Measurements from ENCODE around the gene ITPK1.
"Not testable (repeated sequence)": the region's sequence is repeated elsewhere in the genome, so short reads cannot be mapped to it uniquely, and the experiment has no call there.

The ITPK1 gene

GRCh38 chr14:93062890-93063289 lies 52.8 kb downstream of the ITPK1 start:
- DNase-seq = no peak
- H3K27ac ChIP-seq (ENCODE audit: insufficient read depth, low read length, poor library complexity, severe bottlenecking) = no peak overlapping the region
- H3K36me3 ChIP-seq (ENCODE audit: control insufficient read depth, insufficient read depth, low read length) = no peaks in the 10 kb centered on the region
- no peak overlapping the region for H3K4me3 ChIP-seq (ENCODE audit: insufficient read depth, low read depth, low read length, poor library complexity, severe bottlenecking)
- H3K9me3 ChIP-seq (ENCODE audit: control insufficient read depth, low read length) = no peaks in the 10 kb centered on the region
- no peaks in the 10 kb centered on the region for H3K27me3 ChIP-seq (replicated peaks; ENCODE audit: control insufficient read depth, insufficient read depth, low read length, poor library complexity, severe bottlenecking)
- peaks cover 7% of the 10 kb centered on the region for H3K4me1 ChIP-seq (ENCODE audit: control insufficient read depth, insufficient read depth, low read length, poor library complexity, severe bottlenecking)

DNA sequence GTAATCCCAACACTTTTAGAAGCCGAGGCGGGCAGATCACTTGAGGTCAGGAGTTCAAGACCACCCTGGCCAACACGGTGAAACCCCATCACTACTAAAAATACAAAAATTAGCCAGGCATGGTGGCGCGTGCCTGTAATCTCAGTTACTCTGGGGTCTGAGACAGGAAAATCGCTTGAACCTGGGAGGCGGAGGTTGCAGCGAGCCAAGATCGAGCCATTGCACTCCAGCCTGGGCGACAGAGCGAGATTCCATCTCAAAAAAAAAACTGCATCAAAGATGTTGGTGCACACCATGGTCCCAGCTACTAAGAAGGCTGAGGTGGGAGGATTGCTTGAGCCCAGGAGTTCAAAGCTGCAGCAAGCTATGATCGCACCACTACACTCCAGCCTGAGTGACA lies 53.7 kb downstream of the ITPK1 start:
- not testable (repeated sequence) for H3K27me3 ChIP-seq (replicated peaks; ENCODE audit: control insufficient read depth, insufficient read depth, low read length, poor library complexity, severe bottlenecking); H3K36me3 ChIP-seq (ENCODE audit: control insufficient read depth, insufficient read depth, low read length); DNase-seq; H3K27ac ChIP-seq (ENCODE audit: insufficient read depth, low read length, poor library complexity, severe bottlenecking); H3K9me3 ChIP-seq (ENCODE audit: control insufficient read depth, low read length); H3K4me3 ChIP-seq (ENCODE audit: insufficient read depth, low read depth, low read length, poor library complexity, severe bottlenecking); H3K4me1 ChIP-seq (ENCODE audit: control insufficient read depth, insufficient read depth, low read length, poor library complexity, severe bottlenecking)

DNA sequence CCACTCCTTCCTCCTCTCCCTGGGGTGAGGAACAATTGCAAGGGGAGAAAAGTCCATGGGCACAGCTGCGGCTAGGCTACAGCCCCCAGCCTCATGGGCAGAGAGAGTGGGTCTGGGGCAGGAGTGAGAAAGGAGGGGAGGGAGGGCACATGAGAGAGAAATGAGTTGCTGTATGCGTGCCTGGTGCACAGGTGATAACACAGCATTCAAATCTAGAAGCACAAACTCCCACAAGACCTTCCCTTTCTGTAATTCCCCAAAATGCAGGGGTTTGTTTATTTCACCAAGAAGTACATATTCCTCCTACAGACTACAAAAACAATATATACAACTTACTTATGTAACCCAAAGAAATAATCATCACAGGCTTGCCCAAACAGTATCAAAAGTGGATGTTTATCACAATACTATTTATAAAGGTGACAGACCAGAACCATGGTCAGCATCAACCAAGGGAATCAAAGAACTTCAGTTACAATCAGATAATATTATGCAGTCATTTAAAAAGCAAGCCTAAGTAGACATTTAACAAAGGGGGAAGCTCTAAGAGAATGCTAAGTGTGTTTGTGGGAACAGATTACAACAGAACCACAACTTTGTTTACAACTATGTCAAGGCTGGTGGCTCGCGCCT lies 54.2 kb downstream of the ITPK1 start:
- DNase-seq = no peak
- Histone ChIP-seq H3K4me3 (ENCODE audit: insufficient read depth, low read depth, low read length, poor library complexity, severe bottlenecking) (no peak overlapping the region), H3K27me3 (replicated peaks; ENCODE audit: control insufficient read depth, insufficient read depth, low read length, poor library complexity, severe bottlenecking) (no peaks in the 10 kb centered on the region), H3K9me3 (ENCODE audit: control insufficient read depth, low read length) (no peaks in the 10 kb centered on the region), H3K4me1 (ENCODE audit: control insufficient read depth, insufficient read depth, low read length, poor library complexity, severe bottlenecking) (peaks cover 4% of the 10 kb centered on the region), H3K27ac (ENCODE audit: insufficient read depth, low read length, poor library complexity, severe bottlenecking) (no peak overlapping the region), H3K36me3 (ENCODE audit: control insufficient read depth, insufficient read depth, low read length) (no peaks in the 10 kb centered on the region)

- Histone ChIP-seq H3K4me3 (ENCODE audit: insufficient read depth, low read depth, low read length, poor library complexity, severe bottlenecking) (no peak overlapping the region), H3K27ac (ENCODE audit: insufficient read depth, low read length, poor library complexity, severe bottlenecking) (no peak overlapping the region), H3K4me1 (ENCODE audit: control insufficient read depth, insufficient read depth, low read length, poor library complexity, severe bottlenecking) (no peaks in the 10 kb centered on the region), H3K36me3 (ENCODE audit: control insufficient read depth, insufficient read depth, low read length) (no peaks in the 10 kb centered on the region), H3K9me3 (ENCODE audit: control insufficient read depth, low read length) (no peaks in the 10 kb centered on the region), H3K27me3 (replicated peaks; ENCODE audit: control insufficient read depth, insufficient read depth, low read length, poor library complexity, severe bottlenecking) (no peaks in the 10 kb centered on the region)
- DNase-seq = no peak
These were observed 54.9 kb downstream of the ITPK1 start for GRCh38 chr14:93060841-93061240.

- H3K36me3 ChIP-seq (ENCODE audit: control insufficient read depth, insufficient read depth, low read length) = no peaks in the 10 kb centered on the region
- no peaks in the 10 kb centered on the region for H3K4me1 ChIP-seq (ENCODE audit: control insufficient read depth, insufficient read depth, low read length, poor library complexity, severe bottlenecking)
- no peak overlapping the region for H3K4me3 ChIP-seq (ENCODE audit: insufficient read depth, low read depth, low read length, poor library complexity, severe bottlenecking)
- no peak overlapping the region for H3K27ac ChIP-seq (ENCODE audit: insufficient read depth, low read length, poor library complexity, severe bottlenecking)
- no peaks in the 10 kb centered on the region for H3K27me3 ChIP-seq (replicated peaks; ENCODE audit: control insufficient read depth, insufficient read depth, low read length, poor library complexity, severe bottlenecking)
- H3K9me3 ChIP-seq (ENCODE audit: control insufficient read depth, low read length) = no peaks in the 10 kb centered on the region
- no peak for DNase-seq
These were observed 55.7 kb downstream of the ITPK1 start for GRCh38 chr14:93059917-93060545.

DNA sequence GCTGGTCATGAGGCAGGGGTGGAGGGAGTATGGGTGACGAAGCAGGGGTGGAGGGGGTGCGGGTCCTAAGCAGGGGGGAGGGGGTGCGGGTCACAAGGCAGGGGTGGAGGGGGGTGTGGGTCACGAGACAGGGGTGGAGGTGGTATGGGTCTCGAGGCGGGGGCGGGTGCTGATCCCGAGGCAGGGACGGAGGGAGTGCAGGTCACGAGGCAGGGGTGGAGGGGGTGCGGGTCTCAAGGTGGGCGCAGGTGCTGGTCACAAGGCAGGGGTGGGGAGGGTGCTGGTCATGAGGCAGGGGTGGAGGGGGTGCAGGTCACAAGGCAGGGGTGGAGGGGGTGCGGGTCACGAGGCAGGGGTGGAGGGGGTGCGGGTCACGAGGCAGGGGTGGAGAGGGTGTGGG lies 56.5 kb downstream of the ITPK1 start:
- Histone ChIP-seq H3K36me3 (ENCODE audit: control insufficient read depth, insufficient read depth, low read length) (no peaks in the 10 kb centered on the region), H3K4me1 (ENCODE audit: control insufficient read depth, insufficient read depth, low read length, poor library complexity, severe bottlenecking) (no peaks in the 10 kb centered on the region), H3K27me3 (replicated peaks; ENCODE audit: control insufficient read depth, insufficient read depth, low read length, poor library complexity, severe bottlenecking) (no peaks in the 10 kb centered on the region), H3K9me3 (ENCODE audit: control insufficient read depth, low read length) (no peaks in the 10 kb centered on the region), H3K4me3 (ENCODE audit: insufficient read depth, low read depth, low read length, poor library complexity, severe bottlenecking) (no peak overlapping the region), H3K27ac (ENCODE audit: insufficient read depth, low read length, poor library complexity, severe bottlenecking) (no peak overlapping the region)
- no peak for DNase-seq

GRCh38 chr14:93057586-93058280 lies 58.0 kb downstream of the ITPK1 start:
- H3K9me3 ChIP-seq (ENCODE audit: control insufficient read depth, low read length) = no peaks in the 10 kb centered on the region
- H3K4me3 ChIP-seq (ENCODE audit: insufficient read depth, low read depth, low read length, poor library complexity, severe bottlenecking) = no peak overlapping the region
- no peak for DNase-seq
- H3K27me3 ChIP-seq (replicated peaks; ENCODE audit: control insufficient read depth, insufficient read depth, low read length, poor library complexity, severe bottlenecking) = no peaks in the 10 kb centered on the region
- H3K4me1 ChIP-seq (ENCODE audit: control insufficient read depth, insufficient read depth, low read length, poor library complexity, severe bottlenecking) = no peaks in the 10 kb centered on the region
- H3K36me3 ChIP-seq (ENCODE audit: control insufficient read depth, insufficient read depth, low read length) = no peaks in the 10 kb centered on the region
- H3K27ac ChIP-seq (ENCODE audit: insufficient read depth, low read length, poor library complexity, severe bottlenecking) = no peak overlapping the region

DNA sequence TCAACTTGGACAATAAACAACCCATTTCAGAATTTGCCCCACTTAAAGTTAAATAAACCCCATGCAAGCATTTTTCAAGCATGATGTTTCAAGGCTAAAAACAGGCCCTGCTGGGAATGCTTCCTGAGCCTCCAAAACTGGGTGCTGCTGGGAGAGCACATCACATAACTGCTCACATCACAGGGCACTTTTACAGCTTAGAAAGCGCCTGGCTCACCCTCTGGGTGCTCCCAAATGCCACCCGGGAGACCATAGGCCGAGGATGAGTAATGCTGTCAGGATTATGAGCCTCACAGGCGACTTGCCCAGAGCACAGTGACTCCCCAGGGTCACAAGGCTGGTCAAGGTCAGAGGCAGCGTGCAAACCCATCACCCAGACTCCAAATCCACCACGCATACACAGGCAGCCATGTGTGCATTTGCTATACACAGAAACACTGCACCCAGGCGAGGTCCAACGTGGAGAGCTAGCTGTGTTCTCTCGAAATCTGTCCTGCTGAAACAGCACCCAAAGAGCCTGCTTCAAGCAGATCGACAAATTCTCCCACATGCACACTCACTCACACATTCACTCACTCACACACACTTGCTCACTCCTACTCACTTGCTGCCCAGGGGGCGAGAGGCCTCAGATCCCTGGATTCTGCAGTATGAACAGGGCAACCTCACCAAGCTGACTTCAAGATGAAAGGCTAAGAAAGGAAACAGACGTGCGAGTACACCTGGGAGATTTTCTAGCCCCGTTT lies 58.7 kb downstream of the ITPK1 start:
- Histone ChIP-seq H3K4me3 (ENCODE audit: insufficient read depth, low read depth, low read length, poor library complexity, severe bottlenecking) (no peak overlapping the region), H3K36me3 (ENCODE audit: control insufficient read depth, insufficient read depth, low read length) (no peaks in the 10 kb centered on the region), H3K9me3 (ENCODE audit: control insufficient read depth, low read length) (no peaks in the 10 kb centered on the region), H3K4me1 (ENCODE audit: control insufficient read depth, insufficient read depth, low read length, poor library complexity, severe bottlenecking) (no peaks in the 10 kb centered on the region), H3K27ac (ENCODE audit: insufficient read depth, low read length, poor library complexity, severe bottlenecking) (no peak overlapping the region), H3K27me3 (replicated peaks; ENCODE audit: control insufficient read depth, insufficient read depth, low read length, poor library complexity, severe bottlenecking) (no peaks in the 10 kb centered on the region)
- DNase-seq = no peak

DNA sequence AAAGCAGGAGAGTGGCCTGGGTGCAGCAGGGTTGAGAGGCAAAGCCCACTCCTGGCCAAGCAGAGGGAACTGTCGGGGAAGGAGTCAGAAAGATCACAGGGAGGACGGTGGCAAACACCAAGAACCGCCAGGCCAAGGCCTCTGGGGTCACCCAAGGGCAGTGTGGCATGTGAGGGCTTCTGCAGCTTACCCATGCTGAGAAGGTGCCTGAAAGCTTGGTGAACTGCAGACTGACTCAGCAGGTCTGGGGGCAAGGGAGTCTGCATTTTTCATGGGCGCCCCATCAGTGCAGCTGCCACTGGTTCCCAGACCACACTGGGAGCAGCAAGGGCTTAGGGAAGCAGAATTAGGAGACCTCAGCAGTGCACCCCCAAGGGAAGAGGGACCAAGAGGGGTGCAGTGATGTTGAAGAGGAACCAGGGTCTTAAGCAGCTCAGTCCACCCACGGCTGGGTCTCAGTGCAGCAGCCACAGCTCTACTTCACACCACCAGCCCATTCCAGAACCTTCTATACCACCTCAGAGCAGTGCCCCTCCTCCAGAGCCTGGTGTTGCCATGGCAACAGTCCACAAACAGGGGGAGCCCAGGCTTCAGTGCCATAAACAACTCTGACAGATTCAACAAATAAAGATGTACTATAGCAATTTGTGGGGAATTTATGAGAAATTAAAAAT lies 59.4 kb downstream of the ITPK1 start:
- H3K4me1 ChIP-seq (ENCODE audit: control insufficient read depth, insufficient read depth, low read length, poor library complexity, severe bottlenecking) = no peaks in the 10 kb centered on the region
- H3K27ac ChIP-seq (ENCODE audit: insufficient read depth, low read length, poor library complexity, severe bottlenecking) = no peak overlapping the region
- no peaks in the 10 kb centered on the region for H3K27me3 ChIP-seq (replicated peaks; ENCODE audit: control insufficient read depth, insufficient read depth, low read length, poor library complexity, severe bottlenecking)
- no peak overlapping the region for H3K4me3 ChIP-seq (ENCODE audit: insufficient read depth, low read depth, low read length, poor library complexity, severe bottlenecking)
- no peak for DNase-seq
- no peaks in the 10 kb centered on the region for H3K36me3 ChIP-seq (ENCODE audit: control insufficient read depth, insufficient read depth, low read length)
- H3K9me3 ChIP-seq (ENCODE audit: control insufficient read depth, low read length) = no peaks in the 10 kb centered on the region

All from effector memory CD4-positive, alpha-beta T cell (primary cell).